ENCODE data around the gene DGAT2. TPM values are rescaled to one million over a fixed set of nuclear protein-coding genes. Genes with fewer than 3 reads are reported as not detected.

DGAT2 gene
- polyA plus RNA-seq, 3 donors from 2014 or later, result 0.22 to 0.63 TPM; not detected in 1

- Mint-ChIP-seq H3K4me1 (peaks cover 11 to 16% of the 10 kb centered on the region in 2 donors), H3K27ac (no peak overlapping the region), H3K9me3 (no peaks in the 10 kb centered on the region), H3K27me3 (ENCODE audit: low read depth in 3 of 3) (peaks cover 0 to 2% (median 0%) of the 10 kb centered on the region in 3 donors), H3K36me3 (no peaks in the 10 kb centered on the region), H3K4me3 (no peak overlapping the region)
- no peak for DNase-seq
Measured at GRCh38 chr11:75778962-75779361, 10.4 kb downstream of the DGAT2 start.

DNA sequence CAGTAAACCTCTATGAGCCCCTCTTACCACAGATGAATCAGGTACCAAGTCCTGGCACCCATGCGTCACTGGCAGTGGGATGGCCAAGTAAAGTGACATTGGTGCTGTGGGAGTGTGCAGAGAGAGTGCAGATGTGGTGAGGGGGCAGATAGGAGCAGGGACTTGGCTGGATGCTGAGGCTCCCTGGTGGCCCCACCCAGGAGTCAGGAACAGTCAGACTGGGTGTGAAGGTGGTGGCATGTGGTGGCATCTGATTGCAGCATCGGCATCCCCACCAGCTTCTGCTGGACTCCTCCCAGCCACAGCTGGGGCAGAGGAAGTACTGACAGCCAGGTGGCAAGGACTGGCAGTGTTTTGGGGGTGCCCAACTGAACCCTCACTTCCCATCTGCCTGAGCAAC, 11.4 kb downstream of the DGAT2 start:
- H3K4me3 Mint-ChIP-seq, result no peak overlapping the region
- H3K36me3 Mint-ChIP-seq, result no peaks in the 10 kb centered on the region
- H3K27me3 Mint-ChIP-seq (ENCODE audit: low read depth in 3 of 3), result peaks cover 0 to 2% (median 0%) of the 10 kb centered on the region in 3 donors
- peak overlapping the region in 1 of 6 donors; percentile 68 for H3K27ac Mint-ChIP-seq
- no peak for DNase-seq
- no peaks in the 10 kb centered on the region for H3K9me3 Mint-ChIP-seq
- peaks cover 11 to 16% of the 10 kb centered on the region in 2 donors for H3K4me1 Mint-ChIP-seq

DNA sequence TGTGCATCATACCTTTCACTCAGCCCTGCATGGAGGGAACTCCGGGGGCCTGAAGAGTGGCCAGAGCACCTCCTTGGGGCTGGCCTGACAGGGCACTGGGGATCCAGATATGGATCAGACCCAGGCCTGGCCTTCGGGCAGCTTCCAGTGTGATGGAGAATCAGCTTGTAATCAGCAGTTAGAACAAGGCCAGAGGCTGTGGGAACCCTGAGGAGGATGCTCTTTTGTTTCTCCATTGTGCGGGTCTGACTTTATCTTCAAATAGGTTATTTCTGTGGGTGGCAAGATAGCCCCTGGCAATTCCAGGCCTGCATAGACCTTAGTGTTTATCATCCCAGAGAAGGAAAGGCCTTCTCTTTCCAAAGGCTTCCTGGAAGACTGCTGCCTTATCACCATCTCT, 12.3 kb downstream of the DGAT2 start:
- Mint-ChIP-seq H3K9me3 (no peaks in the 10 kb centered on the region), H3K36me3 (no peaks in the 10 kb centered on the region), H3K27ac (no peak overlapping the region), H3K4me1 (peaks cover 11 to 16% of the 10 kb centered on the region in 2 donors), H3K27me3 (ENCODE audit: low read depth in 3 of 3) (peaks cover 0 to 2% (median 0%) of the 10 kb centered on the region in 3 donors), H3K4me3 (no peak overlapping the region)
- no peak for DNase-seq

- Mint-ChIP-seq H3K27ac (no peak overlapping the region), H3K27me3 (ENCODE audit: low read depth in 3 of 3) (peaks cover 0 to 2% (median 0%) of the 10 kb centered on the region in 3 donors), H3K36me3 (no peaks in the 10 kb centered on the region), H3K4me3 (no peak overlapping the region), H3K9me3 (no peaks in the 10 kb centered on the region), H3K4me1 (peaks cover 11 to 16% of the 10 kb centered on the region in 2 donors)
- DNase-seq, result no peak
Measured at GRCh38 chr11:75781296-75781695, 12.7 kb downstream of the DGAT2 start.

GRCh38 chr11:75781831-75782230, 13.3 kb downstream of the DGAT2 start:
- no peak for DNase-seq
- Mint-ChIP-seq H3K4me1 (peaks cover 11 to 16% of the 10 kb centered on the region in 2 donors), H3K27ac (no peak overlapping the region), H3K4me3 (no peak overlapping the region), H3K27me3 (ENCODE audit: low read depth in 3 of 3) (peaks cover 0 to 2% (median 0%) of the 10 kb centered on the region in 3 donors), H3K9me3 (no peaks in the 10 kb centered on the region), H3K36me3 (no peaks in the 10 kb centered on the region)

GRCh38 chr11:75782540-75783263, 14.1 kb downstream of the DGAT2 start:
- Mint-ChIP-seq H3K4me3 (no peak overlapping the region), H3K27ac (no peak overlapping the region)

DNA sequence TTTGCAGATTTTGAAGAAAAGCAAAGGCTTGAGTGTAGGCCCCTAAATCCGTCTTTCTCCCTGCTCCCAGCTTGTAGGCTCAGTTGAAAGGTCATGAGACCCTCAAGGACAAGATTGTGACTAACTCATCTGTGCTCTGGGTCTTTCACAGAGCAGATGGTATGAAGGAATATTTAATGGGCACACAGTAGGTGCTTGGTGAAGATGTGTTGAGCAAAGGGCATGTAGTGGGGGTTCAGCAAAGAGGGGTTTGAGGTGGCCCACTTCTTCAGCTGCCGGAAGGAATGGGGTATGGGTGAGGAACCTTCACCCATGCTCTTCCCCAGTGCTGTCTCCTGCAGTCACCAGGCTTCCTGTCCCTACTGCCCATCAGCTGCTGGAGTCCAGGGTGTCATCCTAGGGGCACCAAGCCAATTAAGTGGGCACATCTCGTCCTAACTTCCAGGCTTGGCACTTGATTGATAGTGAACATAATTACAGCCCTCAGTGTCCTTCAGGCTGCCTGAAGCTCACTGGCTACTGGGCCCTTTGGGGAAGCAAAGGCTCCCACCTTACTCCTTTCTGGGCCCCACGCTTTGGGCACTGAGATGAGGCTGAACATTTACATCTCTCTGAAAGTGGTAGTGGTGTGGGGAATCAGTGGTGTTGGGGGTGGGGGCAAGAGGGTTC, 15.0 kb downstream of the DGAT2 start:
- Mint-ChIP-seq H3K27me3 (ENCODE audit: low read depth in 3 of 3) (peaks cover 0 to 2% (median 0%) of the 10 kb centered on the region in 3 donors), H3K4me1 (no peaks in the 10 kb centered on the region), H3K9me3 (no peaks in the 10 kb centered on the region), H3K4me3 (no peak overlapping the region), H3K36me3 (no peaks in the 10 kb centered on the region), H3K27ac (no peak overlapping the region)
- no peak for DNase-seq

More at GRCh38 chr11:75782540-75783263, 14.1 kb downstream of the DGAT2 start:
- peaks cover 0 to 2% (median 0%) of the 10 kb centered on the region in 3 donors for H3K27me3 Mint-ChIP-seq (ENCODE audit: low read depth in 3 of 3)
- no peaks in the 10 kb centered on the region for H3K36me3 Mint-ChIP-seq
- peaks cover 4 to 7% of the 10 kb centered on the region in 2 donors for H3K4me1 Mint-ChIP-seq
- H3K9me3 Mint-ChIP-seq, result no peaks in the 10 kb centered on the region
- DNase-seq, result no peak

- Mint-ChIP-seq H3K27me3 (ENCODE audit: low read depth in 3 of 3) (peaks cover 0 to 2% (median 0%) of the 10 kb centered on the region in 3 donors), H3K4me3 (no peak overlapping the region), H3K27ac (no peak overlapping the region), H3K36me3 (no peaks in the 10 kb centered on the region), H3K9me3 (no peaks in the 10 kb centered on the region), H3K4me1 (no peaks in the 10 kb centered on the region)
- DNase-seq, result no peak
Measured at GRCh38 chr11:75784085-75784478, 15.5 kb downstream of the DGAT2 start.

DNA sequence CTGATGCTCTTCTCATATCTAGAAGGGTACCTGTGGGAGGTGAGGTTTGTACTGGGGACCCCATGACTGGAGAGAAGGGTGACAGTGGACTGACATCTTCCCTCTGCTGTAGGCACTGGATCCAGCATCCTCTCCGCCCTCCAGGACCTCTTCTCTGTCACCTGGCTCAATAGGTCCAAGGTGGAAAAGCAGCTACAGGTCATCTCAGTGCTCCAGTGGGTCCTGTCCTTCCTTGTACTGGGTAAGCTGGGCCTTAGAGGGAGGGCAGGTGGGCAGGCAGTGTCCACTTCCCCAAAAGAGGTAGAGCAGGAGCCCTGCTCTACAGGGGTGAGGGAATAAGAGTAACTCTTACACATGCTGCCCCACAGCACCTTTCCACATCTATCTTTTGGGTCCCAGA, 15.9 kb downstream of the DGAT2 start:
- Mint-ChIP-seq H3K9me3 (no peaks in the 10 kb centered on the region), H3K4me3 (no peak overlapping the region), H3K27ac (no peak overlapping the region), H3K4me1 (no peaks in the 10 kb centered on the region), H3K36me3 (no peaks in the 10 kb centered on the region), H3K27me3 (ENCODE audit: low read depth in 3 of 3) (peaks cover 0 to 2% (median 0%) of the 10 kb centered on the region in 3 donors)
- DNase-seq, result no peak

GRCh38 chr11:75785187-75785586, 16.6 kb downstream of the DGAT2 start:
- no peak overlapping the region for H3K4me3 Mint-ChIP-seq
- DNase-seq, result no peak
- H3K9me3 Mint-ChIP-seq, result no peaks in the 10 kb centered on the region
- H3K4me1 Mint-ChIP-seq, result no peaks in the 10 kb centered on the region
- no peaks in the 10 kb centered on the region for H3K36me3 Mint-ChIP-seq
- no peak overlapping the region for H3K27ac Mint-ChIP-seq
- H3K27me3 Mint-ChIP-seq (ENCODE audit: low read depth in 3 of 3), result peaks cover 0 to 2% (median 0%) of the 10 kb centered on the region in 3 donors

GRCh38 chr11:75786101-75786736, 17.6 kb downstream of the DGAT2 start:
- no peak for DNase-seq
- no peaks in the 10 kb centered on the region for H3K9me3 Mint-ChIP-seq
- H3K4me3 Mint-ChIP-seq, result no peak overlapping the region
- H3K27me3 Mint-ChIP-seq (ENCODE audit: low read depth in 3 of 3), result peaks cover 0 to 2% (median 0%) of the 10 kb centered on the region in 3 donors
- H3K27ac Mint-ChIP-seq, result no peak overlapping the region
- H3K4me1 Mint-ChIP-seq, result no peaks in the 10 kb centered on the region
- H3K36me3 Mint-ChIP-seq, result no peaks in the 10 kb centered on the region

DNA sequence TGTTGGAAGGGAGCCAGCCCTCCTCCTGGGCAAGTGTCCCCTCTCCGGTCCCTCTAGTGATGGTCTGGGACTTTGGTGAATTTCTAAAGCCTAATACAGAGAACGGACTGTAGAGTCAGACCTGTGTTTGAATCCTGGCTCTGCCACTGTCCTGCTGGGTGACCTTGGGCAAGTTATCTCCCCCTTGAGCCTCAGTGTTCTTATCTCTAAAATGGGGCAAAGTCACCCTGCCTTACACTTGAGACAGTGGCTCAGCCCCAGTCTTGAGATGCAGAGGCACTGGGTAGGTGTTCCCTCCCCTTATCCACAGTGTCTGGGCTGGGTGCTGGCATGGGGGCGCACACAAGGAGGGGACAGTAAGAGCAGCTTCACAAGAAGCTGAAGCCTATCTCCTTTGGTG, 20.9 kb downstream of the DGAT2 start:
- DNase-seq, result no peak
- Mint-ChIP-seq H3K36me3 (no peaks in the 10 kb centered on the region), H3K4me3 (no peak overlapping the region), H3K27ac (no peak overlapping the region), H3K4me1 (no peaks in the 10 kb centered on the region), H3K9me3 (no peaks in the 10 kb centered on the region), H3K27me3 (ENCODE audit: low read depth in 3 of 3) (peaks cover 0 to 2% (median 0%) of the 10 kb centered on the region in 3 donors)

DNA sequence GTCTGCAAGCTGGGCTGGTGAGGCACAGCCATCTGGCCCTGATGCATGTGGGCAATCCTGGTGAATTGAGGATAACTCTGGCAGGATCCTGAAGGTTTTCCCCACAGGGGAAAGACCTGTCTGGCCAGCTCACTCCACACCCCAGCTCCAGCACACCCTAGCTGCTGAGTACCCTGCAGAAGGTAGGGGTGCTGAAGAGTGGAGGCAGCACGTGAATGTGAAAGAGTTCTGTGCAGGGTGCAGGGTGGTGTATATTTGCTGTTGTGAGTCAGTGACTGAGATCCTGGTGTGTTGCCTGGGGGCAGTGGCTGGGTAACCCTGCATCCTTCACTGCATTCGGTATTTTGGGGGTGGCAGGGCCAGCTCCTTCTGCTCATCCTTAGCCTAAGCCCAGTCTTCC, 22.4 kb downstream of the DGAT2 start:
- Mint-ChIP-seq H3K4me3 (no peak overlapping the region), H3K27ac (no peak overlapping the region), H3K4me1 (no peaks in the 10 kb centered on the region), H3K9me3 (no peaks in the 10 kb centered on the region), H3K27me3 (ENCODE audit: low read depth in 3 of 3) (peaks cover 0 to 2% (median 1%) of the 10 kb centered on the region in 3 donors), H3K36me3 (no peaks in the 10 kb centered on the region)
- no peak for DNase-seq

- H3K4me3 Mint-ChIP-seq, result no peak overlapping the region
- no peak overlapping the region for H3K27ac Mint-ChIP-seq
- peaks cover 0 to 2% (median 1%) of the 10 kb centered on the region in 3 donors for H3K27me3 Mint-ChIP-seq (ENCODE audit: low read depth in 3 of 3)
- no peaks in the 10 kb centered on the region for H3K4me1 Mint-ChIP-seq
- no peaks in the 10 kb centered on the region for H3K9me3 Mint-ChIP-seq
- DNase-seq, result no peak
- H3K36me3 Mint-ChIP-seq, result no peaks in the 10 kb centered on the region
Measured at GRCh38 chr11:75792127-75792731, 23.7 kb downstream of the DGAT2 start.
